Hepatocyte (in vitro differentiated cells): Measurements from ENCODE around the gene PRPSAP2. TPM values are rescaled to one million over a fixed set of nuclear protein-coding genes. Genes with fewer than 3 reads are reported as not detected.
A peak's percentile ranks its signal among the peaks of the same experiment; 100 is the strongest.

Experiments used
- DNase-seq: peaks from one replicate; pipeline ENCODE4 v3.0.0-alpha.2; 2016; ENCODE audit warnings: low spot score
- H2AFZ ChIP-seq: fragments of 200-600 bp; sonication (generic); 2 replicates; pipeline ENCODE4 v1.6.0; 2016; ENCODE audit warnings: antibody characterized with exemption, mild to moderate bottlenecking
- H3K27ac ChIP-seq: fragments of 200-600 bp; sonication (generic); 2 replicates; pipeline ENCODE4 v1.5.1; 2016; ENCODE audit warnings: mild to moderate bottlenecking
- H3K27me3 ChIP-seq: fragments of 200-600 bp; sonication (generic); 2 replicates; pipeline ENCODE4 v1.6.1; 2016
- H3K36me3 ChIP-seq: fragments of 200-600 bp; sonication (generic); replicated peaks from 2 replicates; pipeline ENCODE4 v1.5.1; 2016; ENCODE audit warnings: low read depth; ENCODE audit not compliant: insufficient read depth
- H3K4me1 ChIP-seq: fragments of 200-600 bp; sonication (generic); 2 replicates; pipeline ENCODE4 v1.5.1; 2016; ENCODE audit warnings: mild to moderate bottlenecking, moderate library complexity; ENCODE audit not compliant: insufficient read depth
- H3K4me2 ChIP-seq: fragments of 200-600 bp; sonication (generic); 2 replicates; pipeline ENCODE4 v1.6.0; 2016
- H3K4me3 ChIP-seq: fragments of 200-600 bp; sonication (generic); 2 replicates; pipeline ENCODE4 v1.5.1; 2016; ENCODE audit warnings: mild to moderate bottlenecking
- H3K79me2 ChIP-seq: fragments of 200-600 bp; sonication (generic); 2 replicates; pipeline ENCODE4 v1.6.0; 2017; ENCODE audit warnings: mild to moderate bottlenecking
- H3K9me2 ChIP-seq: fragments of 200-600 bp; sonication (generic); replicated peaks from 2 replicates; pipeline ENCODE4 v1.6.0; 2017; ENCODE audit warnings: mild to moderate bottlenecking; ENCODE audit not compliant: insufficient read depth
- H3K9me3 ChIP-seq: fragments of 200-600 bp; sonication (generic); 2 replicates; pipeline ENCODE4 v1.5.1; 2016; ENCODE audit warnings: low read depth, mild to moderate bottlenecking
- H4K20me1 ChIP-seq: fragments of 200-600 bp; sonication (generic); 2 replicates; pipeline ENCODE4 v1.6.0; 2016; ENCODE audit warnings: mild to moderate bottlenecking; ENCODE audit not compliant: insufficient read depth, poor library complexity, severe bottlenecking
- EZH2 ChIP-seq: fragments of 200-600 bp; sonication (generic); IDR thresholded peaks from 2 replicates; pipeline ENCODE4 v1.6.1; 2016; ENCODE audit warnings: antibody characterized with exemption, mild to moderate bottlenecking, borderline replicate concordance
- EZH2phosphoT487 ChIP-seq: fragments of 200-600 bp; sonication (generic); IDR thresholded peaks from one replicate; pipeline ENCODE4 v1.6.1; 2018; ENCODE audit warnings: antibody characterized with exemption, mild to moderate bottlenecking, low read depth, moderate library complexity; ENCODE audit not compliant: unreplicated experiment, severe bottlenecking
- WGBS: methylation state at CpG from one replicate; pipeline ENCODE4 v1.1.6; 2016; ENCODE audit warnings: low lambda C conversion rate; ENCODE audit errors: missing lambda C conversion rate; 5-methylcytosine and 5-hydroxymethylcytosine counted together
- polyA plus RNA-seq: library from polyadenylated mRNA; unstranded; fragments of >200 nt; fragmentation: Nextera tagmentation; extraction: Ambion mirVana; gene quantifications from 2 replicates; pipeline ENCODE4 v1.2.1, GENCODE V29; 2016
- total RNA-seq: library from RNA; depleted of rRNA; stranded (reverse); fragments of >200 nt; gene quantifications from 2 replicates; pipeline ENCODE4 v1.2.3, GENCODE V29; 2014
- TF ChIP-seq, protein P1 (sequence below): fragments of 200-600 bp; sonication (generic); IDR thresholded peaks from 2 replicates; pipeline ENCODE4 v1.5.1; 2016; ENCODE audit warnings: antibody characterized with exemption, mild to moderate bottlenecking; ENCODE audit not compliant: poor library complexity

The PRPSAP2 gene
- total and polyA plus RNA-seq, 2 experiments from 2014 or later, result 25.0 to 55.7 TPM

DNA sequence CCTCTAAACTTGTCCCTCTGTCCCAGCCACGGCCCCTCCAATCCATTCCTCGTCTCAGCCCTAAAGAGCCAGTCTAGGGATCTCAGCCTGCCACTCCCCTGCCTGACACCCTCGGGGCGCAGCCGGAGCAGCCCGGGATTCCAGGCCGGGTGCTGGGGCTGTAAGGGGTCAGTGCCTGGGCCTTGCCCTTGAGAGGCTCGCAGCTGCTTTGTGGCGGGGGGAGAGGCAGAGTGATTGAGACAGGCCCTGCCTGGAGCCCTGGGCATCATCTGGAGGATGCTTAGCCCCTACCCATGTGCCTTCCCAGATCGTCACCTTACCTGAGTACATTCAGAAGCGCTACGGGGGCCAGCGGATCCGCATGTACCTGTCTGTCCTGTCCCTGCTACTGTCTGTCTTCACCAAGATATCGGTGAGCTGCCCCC lies 102.3 kb downstream of the PRPSAP2 start:
- Histone ChIP-seq H3K27ac (no peak overlapping the region), H3K4me2 (no peak overlapping the region), H3K36me3 (no peaks in the 10 kb centered on the region), H4K20me1 (no peaks in the 10 kb centered on the region), H3K4me3 (no peak overlapping the region), H3K79me2 (no peaks in the 10 kb centered on the region), H2AFZ (no peak overlapping the region), H3K9me3 (no peaks in the 10 kb centered on the region), H3K9me2 (no peaks in the 10 kb centered on the region), H3K27me3 (no peaks in the 10 kb centered on the region), H3K4me1 (peaks cover 7% of the 10 kb centered on the region)
- peak; percentile 3 for DNase-seq
- TF ChIP-seq EZH2 (no peak), EZH2phosphoT487 (no peak)
- TF ChIP-seq, protein P1, sequence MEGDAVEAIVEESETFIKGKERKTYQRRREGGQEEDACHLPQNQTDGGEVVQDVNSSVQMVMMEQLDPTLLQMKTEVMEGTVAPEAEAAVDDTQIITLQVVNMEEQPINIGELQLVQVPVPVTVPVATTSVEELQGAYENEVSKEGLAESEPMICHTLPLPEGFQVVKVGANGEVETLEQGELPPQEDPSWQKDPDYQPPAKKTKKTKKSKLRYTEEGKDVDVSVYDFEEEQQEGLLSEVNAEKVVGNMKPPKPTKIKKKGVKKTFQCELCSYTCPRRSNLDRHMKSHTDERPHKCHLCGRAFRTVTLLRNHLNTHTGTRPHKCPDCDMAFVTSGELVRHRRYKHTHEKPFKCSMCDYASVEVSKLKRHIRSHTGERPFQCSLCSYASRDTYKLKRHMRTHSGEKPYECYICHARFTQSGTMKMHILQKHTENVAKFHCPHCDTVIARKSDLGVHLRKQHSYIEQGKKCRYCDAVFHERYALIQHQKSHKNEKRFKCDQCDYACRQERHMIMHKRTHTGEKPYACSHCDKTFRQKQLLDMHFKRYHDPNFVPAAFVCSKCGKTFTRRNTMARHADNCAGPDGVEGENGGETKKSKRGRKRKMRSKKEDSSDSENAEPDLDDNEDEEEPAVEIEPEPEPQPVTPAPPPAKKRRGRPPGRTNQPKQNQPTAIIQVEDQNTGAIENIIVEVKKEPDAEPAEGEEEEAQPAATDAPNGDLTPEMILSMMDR, result no peak
- 90% methylated on average over 15 of the region's 15 CpGs for WGBS

DNA sequence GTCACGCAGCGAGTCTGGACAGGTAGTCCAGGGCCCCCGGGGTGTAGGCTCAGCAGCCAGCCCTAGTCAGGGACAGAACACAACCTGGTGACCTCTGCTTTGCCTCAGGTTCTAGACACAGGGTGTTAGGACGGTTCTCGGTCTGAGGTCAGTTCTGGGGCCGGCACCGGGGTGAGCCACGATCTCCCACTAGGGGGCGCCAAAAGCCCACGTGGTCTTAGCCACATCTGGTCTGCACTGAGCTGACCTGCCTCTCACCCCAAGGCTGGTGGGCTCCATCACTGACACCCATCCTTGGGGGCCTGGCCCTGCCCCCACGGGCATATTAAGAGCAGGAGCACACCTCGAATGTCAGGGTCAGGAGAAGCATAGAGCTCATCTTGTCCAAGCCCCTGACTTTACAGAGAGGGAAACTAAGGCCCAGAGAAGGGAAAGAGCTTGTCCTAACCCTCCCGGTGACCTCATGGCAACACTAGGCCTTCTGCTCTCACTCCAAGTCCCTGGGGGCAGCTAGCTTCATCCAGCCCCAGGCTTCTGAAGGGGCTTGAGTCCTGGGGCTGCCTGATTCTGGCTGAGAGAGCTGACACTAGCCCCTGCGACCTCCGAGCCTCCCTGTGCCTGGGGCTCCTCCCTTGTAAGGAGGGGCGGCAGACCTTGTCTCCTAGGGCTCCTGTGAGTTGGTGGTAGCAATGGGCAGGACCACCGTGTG lies 103.0 kb downstream of the PRPSAP2 start:
- TF ChIP-seq, protein P1, result peak; percentile 92
- TF ChIP-seq EZH2 (no peak), EZH2phosphoT487 (no peak)
- Histone ChIP-seq H4K20me1 (no peaks in the 10 kb centered on the region), H3K4me1 (peaks cover 7% of the 10 kb centered on the region), H2AFZ (no peak overlapping the region), H3K4me2 (no peak overlapping the region), H3K36me3 (no peaks in the 10 kb centered on the region), H3K27ac (no peak overlapping the region), H3K9me3 (no peaks in the 10 kb centered on the region), H3K4me3 (no peak overlapping the region), H3K79me2 (no peaks in the 10 kb centered on the region), H3K9me2 (no peaks in the 10 kb centered on the region), H3K27me3 (no peaks in the 10 kb centered on the region)
- WGBS, result 37% methylated on average over 17 of the region's 17 CpGs
- DNase-seq, result peak; percentile 82

- Histone ChIP-seq H3K9me3 (no peaks in the 10 kb centered on the region), H2AFZ (no peak overlapping the region), H3K27ac (peak overlapping the region; percentile 60), H3K4me2 (no peak overlapping the region), H3K4me1 (peaks cover 7% of the 10 kb centered on the region), H3K27me3 (no peaks in the 10 kb centered on the region), H3K36me3 (no peaks in the 10 kb centered on the region), H3K9me2 (no peaks in the 10 kb centered on the region), H3K4me3 (no peak overlapping the region), H4K20me1 (no peaks in the 10 kb centered on the region), H3K79me2 (no peaks in the 10 kb centered on the region)
- WGBS, result 85% methylated on average over 16 of the region's 16 CpGs
- TF ChIP-seq EZH2phosphoT487 (no peak), EZH2 (no peak)
- TF ChIP-seq, protein P1, result no peak
- peak; percentile 9 for DNase-seq
Observed at GRCh38 chr17:18961634-18962493, 103.9 kb downstream of the PRPSAP2 start.
